D341Med (cell line): ENCODE measurements around the gene NXPH2.
"Not testable (repeated sequence)": the region's sequence is repeated elsewhere in the genome, so short reads cannot be mapped to it uniquely, and the experiment has no call there.

Experiments
- DNase-seq: peaks from one replicate; pipeline ENCODE4 v3.0.0; 2012; ENCODE audit warnings: low spot score

Gene NXPH2

DNA sequence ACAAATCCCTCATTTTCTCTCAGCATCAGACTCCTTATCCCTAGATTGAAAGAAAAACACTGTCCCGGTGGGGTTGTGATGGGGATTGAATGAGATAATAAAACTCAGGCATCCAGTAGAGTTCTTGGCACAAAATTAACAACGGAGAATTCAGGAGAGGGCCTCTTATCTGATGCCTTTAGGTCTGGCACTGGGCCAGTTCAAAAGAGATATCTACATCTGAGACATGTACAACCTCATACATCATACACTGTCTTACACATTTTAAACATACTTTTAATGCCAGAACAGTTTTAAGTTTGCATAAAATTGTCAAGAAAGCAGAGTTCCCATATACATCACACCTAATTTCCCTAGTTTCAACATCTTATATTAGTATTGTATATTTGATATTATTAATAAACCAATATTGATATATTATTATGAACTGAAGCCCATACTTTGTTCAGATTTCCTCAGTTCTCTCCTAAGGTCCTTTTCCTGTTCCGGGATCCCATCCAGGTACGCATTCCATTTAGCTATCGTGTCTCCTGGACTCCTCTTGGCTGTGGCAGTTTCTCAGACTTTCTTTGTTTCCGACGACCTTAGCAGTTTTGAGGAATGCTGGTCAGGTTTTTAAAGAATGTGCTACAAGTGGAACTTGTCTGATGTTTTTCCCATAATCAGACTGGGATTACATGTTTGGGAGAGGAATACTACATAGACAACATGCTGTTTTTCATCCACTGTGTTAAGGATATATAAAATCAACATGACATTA is 27.8 kb downstream of the NXPH2 start:
- no peak for DNase-seq

DNA sequence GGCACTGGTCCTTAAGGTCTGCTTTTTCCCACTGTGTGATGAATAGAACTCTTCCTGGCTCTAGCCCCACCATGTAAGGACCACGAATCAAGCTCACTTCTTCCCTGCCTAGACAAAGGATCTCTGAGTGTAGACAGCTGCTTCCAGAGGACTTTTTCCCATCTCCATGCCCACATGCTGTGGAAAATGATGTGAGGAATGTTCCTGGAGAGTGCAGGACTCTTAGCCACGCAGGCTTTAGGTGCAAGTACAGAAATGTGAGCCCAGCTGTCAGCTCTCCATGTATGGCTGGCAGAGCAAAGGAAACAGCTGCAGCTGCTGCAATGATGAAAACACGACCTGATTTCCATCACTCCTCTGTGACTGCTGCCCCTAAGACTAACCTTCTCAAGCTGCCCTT is 35.5 kb downstream of the NXPH2 start:
- DNase-seq = no peak

DNA sequence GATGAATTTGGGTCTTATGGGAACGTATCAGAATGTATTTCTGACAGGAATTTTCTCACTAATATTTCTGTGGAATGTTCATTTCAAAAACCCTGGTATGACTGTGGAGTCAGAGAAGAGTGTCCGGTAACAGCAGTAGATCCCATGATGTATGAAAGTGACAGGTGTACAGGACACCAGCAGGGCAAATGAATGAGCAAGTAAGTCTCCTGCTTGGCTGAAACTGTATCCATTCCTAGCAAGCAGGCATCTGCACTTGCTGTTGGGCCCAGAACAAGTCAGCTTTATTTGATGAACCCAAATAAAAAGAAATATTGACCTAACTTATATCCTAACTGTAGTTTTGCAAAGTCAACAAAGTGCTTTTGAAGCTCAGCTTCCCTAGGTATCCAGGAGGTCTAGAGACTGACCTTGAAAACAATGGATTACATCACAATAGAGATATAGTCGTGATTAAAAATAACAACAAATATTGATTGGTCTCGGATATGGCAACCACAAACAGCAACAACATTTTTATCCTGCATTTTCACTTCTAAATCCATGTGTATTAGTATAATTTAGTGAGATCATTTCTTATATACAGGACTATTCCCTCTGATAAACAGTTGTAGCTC is 37.6 kb downstream of the NXPH2 start:
- no peak for DNase-seq

DNA sequence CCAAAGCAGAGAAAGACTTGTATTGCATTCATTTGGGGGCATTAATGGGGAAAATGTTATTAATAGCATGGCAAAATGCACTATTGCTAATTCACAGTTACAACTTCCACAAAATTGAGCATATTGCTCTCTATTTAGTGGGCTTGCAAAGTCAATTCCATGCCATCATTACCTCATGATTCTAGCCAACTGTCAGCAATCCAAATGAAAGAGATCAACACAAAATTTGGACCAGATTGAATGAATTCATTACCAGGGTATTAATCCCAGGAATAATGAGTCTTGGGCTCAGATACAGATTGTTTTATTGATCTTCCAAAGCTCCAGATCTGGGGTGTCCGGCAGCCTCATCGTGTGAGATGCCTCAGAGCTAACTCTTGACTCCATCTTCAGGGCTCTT is 38.3 kb downstream of the NXPH2 start:
- no peak for DNase-seq

DNA sequence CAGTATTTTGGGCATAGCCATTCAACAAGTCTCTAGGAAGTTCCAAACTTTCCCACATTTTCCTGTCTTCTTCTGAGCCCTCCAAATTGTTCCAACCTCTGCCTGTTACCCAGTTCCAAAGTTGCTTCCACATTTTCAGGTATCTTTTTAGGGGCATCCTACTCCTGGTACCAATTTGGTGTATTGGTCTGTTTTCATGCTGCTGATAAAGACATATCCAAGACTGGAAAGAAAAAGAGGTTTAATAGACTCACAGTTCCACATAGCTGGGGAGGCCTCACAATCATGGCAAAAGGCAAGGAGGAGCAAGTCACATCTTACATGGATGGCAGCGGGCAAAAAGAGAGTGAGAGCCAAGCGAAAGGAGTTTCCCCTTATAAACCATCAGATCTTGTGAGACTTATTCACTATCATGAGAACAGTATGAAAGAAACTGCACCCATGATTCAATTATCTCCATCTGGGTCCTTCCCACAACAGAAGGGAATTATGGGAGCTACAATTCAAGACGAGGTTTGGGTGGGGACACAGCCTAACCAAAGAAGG is 43.1 kb downstream of the NXPH2 start:
- not testable (repeated sequence) for DNase-seq

DNA sequence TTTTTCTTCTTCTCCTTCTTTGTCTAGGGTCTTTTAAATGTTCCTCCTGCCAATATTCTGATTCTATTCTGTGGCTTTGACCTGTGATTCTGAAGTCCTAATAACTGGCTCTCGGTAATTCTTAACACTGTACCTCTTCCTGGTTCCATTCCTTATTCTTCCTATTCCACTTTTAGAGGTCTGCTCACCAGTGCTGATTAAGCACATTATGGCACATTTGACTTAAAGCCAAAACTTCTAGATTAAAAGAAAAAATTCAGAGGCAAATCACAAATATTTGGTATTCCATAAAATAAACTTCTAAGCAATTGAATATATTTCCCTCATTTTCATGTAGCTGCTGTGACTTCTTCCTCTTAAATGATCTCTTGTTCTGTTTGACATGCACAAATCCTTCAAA is 47.5 kb downstream of the NXPH2 start:
- no peak for DNase-seq

DNA sequence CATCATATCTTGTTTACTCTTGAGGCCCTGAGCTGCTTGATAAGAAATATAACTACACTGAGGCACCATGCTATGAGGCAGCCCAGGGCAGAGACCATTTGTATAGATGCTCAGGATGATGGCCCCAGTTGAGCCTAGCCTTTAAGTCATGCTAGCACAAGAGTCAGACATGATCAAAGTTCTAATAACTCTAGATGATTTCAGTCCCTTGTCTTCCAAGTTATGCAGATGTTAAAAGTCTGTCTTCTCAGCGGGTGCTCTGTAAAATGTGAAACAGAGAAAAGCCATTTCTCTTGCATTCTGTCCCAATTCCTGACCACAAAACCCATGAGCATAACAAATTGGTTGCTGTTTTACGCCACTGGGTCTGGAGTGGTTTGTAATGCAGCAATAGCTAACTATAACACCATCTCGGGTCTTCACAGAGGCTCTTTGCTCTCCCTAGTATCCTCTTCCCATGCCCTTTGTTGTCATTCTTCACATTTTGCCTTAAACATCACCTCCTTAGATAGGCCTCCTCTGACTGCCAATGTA is 49.6 kb downstream of the NXPH2 start:
- DNase-seq = no peak

DNA sequence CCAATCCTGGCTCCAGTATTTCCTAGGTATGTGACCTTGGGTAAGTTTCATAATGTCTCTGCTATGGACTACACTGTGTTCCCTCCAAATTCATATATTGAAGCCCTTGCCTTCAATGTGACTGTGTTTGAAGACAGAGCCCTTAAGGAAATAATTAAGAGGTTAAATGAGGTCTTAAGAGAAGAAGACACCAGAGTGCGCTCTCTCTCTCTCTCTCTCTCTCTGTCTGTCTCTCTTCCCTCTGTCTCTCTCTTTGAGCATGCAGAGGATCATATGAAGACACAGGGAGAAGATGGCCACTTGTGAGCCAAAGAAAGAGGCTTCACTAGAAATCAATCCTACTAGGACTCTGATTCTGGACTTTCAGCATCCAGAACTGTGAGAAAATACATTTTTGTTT is 52.2 kb downstream of the NXPH2 start:
- DNase-seq = no peak

DNA sequence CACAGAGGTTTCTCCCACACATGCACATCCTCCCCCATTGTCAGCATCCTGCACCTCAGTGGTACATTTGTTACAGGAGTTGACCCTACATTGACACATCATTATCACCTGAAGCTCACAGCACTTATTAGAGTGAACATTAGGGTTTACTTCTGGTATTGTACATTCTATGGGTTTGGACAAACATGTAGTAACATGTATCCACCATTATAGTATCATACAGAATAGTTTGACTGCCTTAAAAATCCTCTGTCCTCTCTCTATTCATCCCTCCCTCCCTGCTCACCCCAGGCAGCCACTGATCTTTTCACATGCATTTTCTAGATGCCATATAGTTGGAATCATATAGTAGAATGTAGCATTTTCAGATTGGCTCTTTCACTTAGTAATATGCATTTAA is 53.5 kb downstream of the NXPH2 start:
- DNase-seq = no peak

DNA sequence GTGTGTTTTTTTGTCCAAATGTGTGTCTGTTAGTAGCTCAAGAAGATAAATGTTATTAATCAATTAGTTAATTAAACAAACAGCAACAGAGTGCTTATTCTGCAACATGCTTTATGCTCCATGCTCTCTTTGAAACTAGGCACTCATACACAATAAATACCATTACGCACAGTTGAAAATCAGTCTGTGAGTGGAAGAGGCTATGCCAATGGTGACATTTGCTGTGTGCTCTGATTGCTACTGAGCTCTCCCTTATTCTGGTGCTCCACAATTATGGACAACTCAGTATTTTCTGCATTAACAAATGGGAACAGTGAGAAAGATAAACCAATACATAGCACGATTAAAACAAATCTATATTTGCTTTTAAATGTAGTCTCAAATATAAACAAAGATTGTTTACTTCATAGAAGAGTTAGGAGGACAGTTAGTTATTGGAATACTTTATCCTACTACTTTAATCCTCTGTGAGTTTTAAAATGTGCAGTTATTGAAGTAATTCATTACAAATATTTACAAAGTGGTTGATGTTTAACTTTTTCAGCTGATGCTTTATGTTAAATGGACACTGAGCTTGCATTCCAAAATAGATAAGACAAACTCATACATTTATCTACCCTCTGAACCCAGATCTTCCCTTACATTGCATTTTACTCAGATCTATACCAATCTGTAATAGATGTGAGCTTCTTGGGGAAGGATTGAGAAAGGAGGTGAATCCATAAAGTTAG is 55.3 kb downstream of the NXPH2 start:
- DNase-seq = no peak

DNA sequence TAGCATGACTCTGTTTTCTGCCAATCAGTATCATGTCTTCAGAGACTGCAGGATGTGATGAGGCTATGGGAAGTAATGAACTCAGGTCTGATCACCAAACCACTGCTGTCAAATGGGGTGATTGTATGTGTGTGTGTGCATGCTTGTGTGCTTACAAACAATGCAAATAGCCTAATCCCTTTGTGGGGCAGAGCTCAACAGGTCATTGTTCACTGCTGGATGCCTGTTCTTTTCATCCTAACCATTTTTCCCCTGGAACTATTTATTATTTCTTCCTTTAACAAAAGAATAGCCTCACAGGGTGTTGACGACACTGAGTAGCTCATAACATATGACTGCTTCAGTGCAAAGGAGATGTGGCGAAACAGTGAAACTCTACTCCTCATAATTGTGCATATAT is 55.9 kb downstream of the NXPH2 start:
- DNase-seq = no peak

DNA sequence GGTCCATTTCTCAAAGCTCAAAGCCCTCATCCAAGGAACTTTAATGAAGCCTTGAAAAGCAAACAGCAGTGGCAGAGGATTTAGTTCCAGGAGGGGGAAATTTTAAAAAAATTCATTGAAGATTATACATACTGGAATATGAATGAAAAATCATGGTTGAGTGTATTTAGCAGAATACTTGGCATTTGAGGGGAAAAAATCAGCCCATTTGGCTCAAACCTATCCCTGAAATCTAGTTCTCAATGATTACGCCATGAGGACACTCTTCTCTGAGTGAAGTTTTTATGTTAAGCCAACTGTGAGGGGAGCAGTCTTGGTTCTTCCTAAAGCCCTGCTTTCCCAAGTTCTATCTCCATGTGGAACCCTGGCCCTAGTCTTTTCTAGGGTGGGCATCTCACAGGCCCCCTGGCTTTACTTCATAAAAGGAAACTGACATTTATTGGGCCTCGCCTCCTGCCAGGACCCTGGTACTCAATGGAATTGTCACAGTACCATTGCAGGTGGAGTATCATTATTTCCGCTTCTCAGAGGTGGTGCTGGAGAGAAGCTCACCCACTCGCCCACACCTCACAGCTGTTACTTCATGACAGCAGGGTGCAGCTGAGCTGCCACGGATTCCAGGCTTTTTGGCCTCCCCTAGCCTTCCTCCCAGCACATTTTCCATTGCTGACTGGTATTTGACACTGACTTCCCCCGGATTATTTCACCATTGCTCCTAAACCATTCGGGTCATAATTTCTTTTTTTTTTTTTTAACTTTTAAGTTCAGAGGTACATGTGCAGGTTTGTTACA is 56.8 kb downstream of the NXPH2 start:
- DNase-seq = no peak

DNA sequence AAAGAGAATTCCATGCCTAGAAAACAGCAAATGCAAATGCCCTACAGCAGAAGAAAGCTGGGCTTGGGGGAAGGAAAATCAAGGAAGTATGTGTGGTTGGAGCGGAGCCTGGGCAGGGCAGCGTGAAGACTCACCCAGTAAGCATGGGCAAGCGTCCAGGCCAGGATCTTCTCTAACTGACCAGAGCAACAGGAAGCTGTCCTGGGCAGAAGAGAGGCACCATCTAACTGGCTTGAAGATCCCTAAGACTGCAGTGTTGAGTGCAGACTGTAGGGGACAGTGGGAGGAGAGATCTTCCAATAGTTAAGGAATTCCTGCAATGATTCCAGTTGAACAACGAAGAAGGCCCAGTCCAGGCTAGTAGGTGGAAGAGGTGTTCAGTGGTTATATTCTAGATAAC is 57.9 kb downstream of the NXPH2 start:
- no peak for DNase-seq

DNA sequence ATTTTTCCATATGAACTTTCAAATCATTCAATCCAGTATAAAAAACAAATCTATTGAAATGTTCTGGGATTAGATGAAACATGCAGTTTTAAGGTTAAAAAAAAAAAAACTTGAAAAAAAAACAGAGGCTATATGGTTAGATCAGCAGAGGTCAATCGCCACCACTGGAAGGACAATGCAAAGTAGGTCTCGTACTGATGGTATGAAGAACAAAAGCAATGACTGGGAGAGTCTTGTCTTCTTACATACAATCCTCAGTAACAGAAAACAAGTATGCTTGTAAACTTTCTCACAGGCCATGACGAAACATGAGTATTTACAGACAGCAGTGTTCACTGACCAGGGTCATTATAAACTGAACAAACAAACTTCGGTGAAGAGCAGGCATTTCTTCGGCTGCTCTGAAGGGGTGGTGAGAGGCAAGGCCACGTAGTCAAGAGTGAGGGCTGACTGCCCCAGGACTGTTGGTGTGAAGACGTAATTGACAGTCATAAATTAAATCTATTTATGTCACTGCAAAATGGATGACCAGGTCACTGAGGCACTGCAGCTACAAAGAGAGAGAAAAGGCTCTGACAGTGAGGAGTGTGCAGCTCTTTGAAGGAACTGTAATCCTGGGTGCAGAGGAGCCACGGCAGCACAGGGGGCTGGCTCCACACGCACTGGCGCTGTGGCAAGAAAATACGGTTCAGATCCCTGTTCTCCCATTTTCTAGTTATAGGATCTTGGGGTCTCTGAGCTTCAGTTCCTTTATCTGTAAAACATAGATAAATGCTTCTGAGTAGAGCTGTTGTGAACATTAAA is 60.0 kb downstream of the NXPH2 start:
- DNase-seq = no peak

DNA sequence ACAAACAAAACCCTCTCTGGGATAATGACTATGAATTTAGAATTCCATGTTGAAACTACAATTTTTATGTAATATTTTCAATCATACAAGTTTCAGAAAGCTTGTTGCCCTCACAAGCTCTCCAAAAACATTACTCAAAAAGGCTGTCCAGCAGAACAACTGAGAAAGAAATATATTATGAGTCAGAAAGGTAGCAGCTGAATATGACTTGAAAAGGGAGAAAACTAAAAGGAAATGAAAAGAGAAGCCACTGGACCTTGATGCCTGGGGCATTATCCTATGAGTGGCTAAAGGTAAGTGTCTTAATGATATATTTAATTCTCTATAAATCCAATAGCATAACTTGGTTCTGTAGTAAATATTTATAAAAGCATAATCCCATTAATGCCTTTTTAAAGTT is 61.8 kb downstream of the NXPH2 start:
- no peak for DNase-seq

DNA sequence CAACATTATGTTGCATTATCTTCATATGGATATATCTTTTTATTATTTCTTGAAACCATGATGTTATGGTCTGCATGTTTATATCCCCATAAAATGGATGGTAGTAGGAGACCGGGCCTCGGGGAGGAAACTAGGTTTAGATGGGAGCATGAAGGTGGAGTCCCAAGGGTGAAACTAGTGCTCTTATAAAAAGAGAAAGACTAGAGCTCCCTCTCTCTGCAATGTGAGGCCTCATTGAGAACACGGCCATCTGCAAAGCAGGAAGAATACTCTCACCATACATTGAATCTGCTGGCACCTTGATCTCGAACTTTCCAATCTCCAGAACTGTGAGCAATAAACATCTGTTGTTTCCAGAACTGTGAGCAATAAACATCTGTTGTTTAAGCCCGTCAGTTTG is 64.0 kb downstream of the NXPH2 start:
- no peak for DNase-seq

DNA sequence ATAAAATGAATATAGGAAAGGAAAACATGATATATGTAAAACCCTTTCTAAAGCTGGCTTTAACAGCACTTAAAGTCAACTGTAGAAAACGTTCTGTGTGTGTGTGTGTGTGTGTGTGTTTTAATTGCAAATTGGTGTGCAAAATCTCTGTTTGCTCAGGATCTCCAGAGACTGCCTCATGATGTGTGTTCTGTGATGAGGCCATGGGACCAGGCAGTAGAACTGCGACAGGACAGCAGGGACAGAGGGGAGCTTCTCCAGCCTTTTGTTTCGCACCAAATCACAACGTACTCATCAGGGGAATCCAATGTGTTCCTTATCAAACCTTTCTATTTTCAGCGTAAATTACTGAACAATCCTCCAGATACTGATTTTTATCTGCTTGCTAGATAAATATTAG is 66.7 kb downstream of the NXPH2 start:
- DNase-seq = no peak

DNA sequence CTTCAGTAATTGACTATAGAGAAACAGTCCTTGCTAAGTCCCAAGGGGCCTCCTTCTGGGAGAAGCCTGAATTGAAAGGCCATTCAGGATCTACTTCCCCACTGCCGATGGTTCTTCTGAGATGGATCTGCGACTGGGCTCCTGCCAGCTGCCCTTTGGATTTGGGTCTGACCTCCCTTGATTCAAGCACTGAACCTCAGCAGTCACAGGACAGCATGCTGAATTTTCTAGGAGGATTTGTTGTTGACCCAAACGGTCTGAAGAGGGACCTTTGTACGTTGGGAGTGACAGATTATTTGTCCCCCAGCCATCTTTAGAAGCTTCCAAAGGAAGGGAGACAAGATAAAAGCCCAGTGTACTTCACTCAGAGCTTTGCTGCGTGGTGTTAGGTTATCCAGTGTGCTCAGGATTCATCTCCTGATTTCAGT is 67.1 kb downstream of the NXPH2 start:
- DNase-seq = no peak

DNA sequence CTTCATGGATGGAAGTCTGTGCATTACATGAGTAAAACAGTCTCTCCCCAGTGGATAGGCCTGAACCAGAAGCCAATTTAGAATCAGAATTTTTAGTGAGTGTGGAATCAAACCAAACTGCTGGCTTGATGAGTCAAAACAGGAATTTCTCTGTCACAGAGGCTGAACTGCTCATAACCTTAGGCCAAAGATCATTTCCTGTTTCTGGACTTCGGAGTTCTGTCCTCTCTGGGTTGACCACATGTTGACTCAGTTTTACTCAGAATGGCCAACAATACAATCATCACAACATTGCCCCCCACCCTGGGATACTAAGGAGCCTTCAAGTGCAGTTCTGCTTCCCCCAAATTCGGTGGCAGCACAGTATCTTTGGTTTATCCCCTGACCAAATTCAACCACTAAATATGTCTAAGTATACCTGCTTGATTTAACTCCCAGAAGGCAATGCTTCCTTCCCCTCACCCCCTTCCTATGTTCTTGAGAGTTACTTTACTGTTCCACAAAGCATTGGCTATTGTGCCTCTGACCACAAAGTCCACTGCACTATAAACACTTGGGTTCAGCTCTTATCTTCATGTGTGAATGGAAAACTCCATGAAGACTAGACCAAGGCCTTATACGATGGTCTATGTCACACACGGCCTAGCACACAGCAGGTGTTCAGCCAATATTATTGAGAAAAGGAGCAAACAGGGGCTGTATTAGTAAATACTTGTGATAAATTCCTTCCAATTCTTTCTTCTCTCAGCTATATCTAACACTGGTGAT is 67.8 kb downstream of the NXPH2 start:
- DNase-seq = no peak

DNA sequence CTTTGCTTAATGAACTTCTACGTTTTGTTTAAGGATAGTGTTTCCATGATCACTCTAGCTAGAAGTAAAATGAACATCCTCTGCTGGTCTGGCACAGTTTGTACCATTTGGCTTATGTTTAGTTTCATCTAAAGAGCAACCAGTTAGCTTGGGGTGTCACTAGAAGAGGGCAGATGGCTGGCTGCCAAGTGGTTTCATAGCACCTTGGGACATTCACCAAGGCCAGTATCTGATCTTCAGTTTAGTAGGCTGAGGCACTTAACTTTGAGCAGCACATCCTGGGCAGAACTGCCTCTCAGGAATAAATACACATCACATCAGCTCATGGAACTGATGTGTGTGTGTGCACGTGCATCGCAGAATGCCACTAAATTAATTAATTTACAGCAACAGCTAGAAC is 68.4 kb downstream of the NXPH2 start:
- no peak for DNase-seq
